ENCODE data around the gene MRPL50. TPM values are rescaled to one million over a fixed set of nuclear protein-coding genes. Genes with fewer than 3 reads are reported as not detected.

The MRPL50 gene
- total RNA-seq, 4 donors from 2014 or later, result 3.4 to 16.1 (median 9.5) TPM

- Histone ChIP-seq H3K36me3 (no peaks in the 10 kb centered on the region), H3K9me3 (no peaks in the 10 kb centered on the region), H3K27ac (peak overlapping the region in 2 of 4 donors; percentile 14 to 35), H3K4me3 (no peak overlapping the region), H3K4me1 (peaks cover 0 to 5% (median 2%) of the 10 kb centered on the region in 4 donors), H3K27me3 (no peaks in the 10 kb centered on the region)
- 77 to 92% methylated on average over 3 of the region's 3 CpGs for WGBS, 2 donors (ENCODE audit: low coverage in 1 of 2)
- intact Hi-C loops (cut with DNase I; ENCODE audit: low total_unique reads) (no loop called here), in situ Hi-C loops (cut with MboI; ENCODE audit: low pct_ligation_motif_present in 1 of 4, low pct_unique_long_range_greater_than_20kb in 1 of 4, low sequenced_read_pairs in 3 of 4) (no loop called here)
- TF ChIP-seq CTCF (IDR thresholded peaks at IDR 0.05) (no peak), POLR2A (IDR thresholded peaks at IDR 0.05) (no peak), EP300 (IDR thresholded peaks at IDR 0.05; ENCODE audit: low read depth) (no peak)
- DNase-seq, result no peak
These were observed 44.3 kb upstream of the MRPL50 start for GRCh38 chr9:101442736-101443135.

GRCh38 chr9:101442318-101442717, 43.9 kb upstream of the MRPL50 start:
- no peaks in the 10 kb centered on the region for H3K27me3 ChIP-seq

GRCh38 chr9:101440714-101441230, 42.4 kb upstream of the MRPL50 start:
- Histone ChIP-seq H3K4me1 (peaks cover 0 to 5% (median 2%) of the 10 kb centered on the region in 4 donors), H3K4me3 (no peak overlapping the region), H3K27me3 (no peaks in the 10 kb centered on the region), H3K36me3 (no peaks in the 10 kb centered on the region), H3K27ac (no peak overlapping the region), H3K9me3 (no peaks in the 10 kb centered on the region)
- intact Hi-C loops (cut with DNase I; ENCODE audit: low total_unique reads) (no loop called here), in situ Hi-C loops (cut with MboI; ENCODE audit: low pct_ligation_motif_present in 1 of 4, low pct_unique_long_range_greater_than_20kb in 1 of 4, low sequenced_read_pairs in 3 of 4) (no loop called here)
- TF ChIP-seq CTCF (IDR thresholded peaks at IDR 0.05) (no peak), POLR2AphosphoS5 (IDR thresholded peaks at IDR 0.05) (no peak), EP300 (IDR thresholded peaks at IDR 0.05; ENCODE audit: low read depth) (no peak), POLR2A (IDR thresholded peaks at IDR 0.05) (no peak)
- no peak for DNase-seq
- 42 to 55% methylated on average over 3 of the region's 3 CpGs for WGBS, 2 donors (ENCODE audit: low coverage in 1 of 2)

More at GRCh38 chr9:101442318-101442717, 43.9 kb upstream of the MRPL50 start:
- peak overlapping the region in 2 of 4 donors; percentile 3 to 14 for H3K27ac ChIP-seq
- intact Hi-C loops (cut with DNase I; ENCODE audit: low total_unique reads) (no loop called here), in situ Hi-C loops (cut with MboI; ENCODE audit: low pct_ligation_motif_present in 1 of 4, low pct_unique_long_range_greater_than_20kb in 1 of 4, low sequenced_read_pairs in 3 of 4) (no loop called here)
- peaks cover 0 to 5% (median 2%) of the 10 kb centered on the region in 4 donors for H3K4me1 ChIP-seq
- no peak for TF ChIP-seq POLR2A (IDR thresholded peaks at IDR 0.05)
- TF ChIP-seq POLR2AphosphoS5 (IDR thresholded peaks at IDR 0.05), result peak in 1 of 3 donors; percentile 28
- no peak for TF ChIP-seq CTCF (IDR thresholded peaks at IDR 0.05)
- no peak for TF ChIP-seq EP300 (IDR thresholded peaks at IDR 0.05; ENCODE audit: low read depth)
- no peaks in the 10 kb centered on the region for H3K36me3 ChIP-seq
- WGBS, 2 donors (ENCODE audit: low coverage in 1 of 2), result 89% methylated on average over 3 of the region's 3 CpGs; no CpG with 5 or more reads in 1 of the 2 donors
- DNase-seq, result no peak
- H3K4me3 ChIP-seq, result no peak overlapping the region
- H3K9me3 ChIP-seq, result no peaks in the 10 kb centered on the region

- WGBS, 2 donors (ENCODE audit: low coverage in 1 of 2), result 67 to 80% methylated on average over 1 to 3 of the region's 3 CpGs
- TF ChIP-seq POLR2A (IDR thresholded peaks at IDR 0.05), result no peak
- TF ChIP-seq CTCF (IDR thresholded peaks at IDR 0.05), result no peak
- no peak for TF ChIP-seq EP300 (IDR thresholded peaks at IDR 0.05; ENCODE audit: low read depth)
- no peak for TF ChIP-seq POLR2AphosphoS5 (IDR thresholded peaks at IDR 0.05)
- no peaks in the 10 kb centered on the region for H3K4me1 ChIP-seq
These were observed 40.1 kb upstream of the MRPL50 start for GRCh38 chr9:101438523-101438922.

More at GRCh38 chr9:101438523-101438922, 40.1 kb upstream of the MRPL50 start:
- Histone ChIP-seq H3K9me3 (no peaks in the 10 kb centered on the region), H3K36me3 (no peaks in the 10 kb centered on the region), H3K4me3 (no peak overlapping the region), H3K27ac (no peak overlapping the region), H3K27me3 (no peaks in the 10 kb centered on the region)
- in situ Hi-C loops (cut with MboI; ENCODE audit: low pct_ligation_motif_present in 1 of 4, low pct_unique_long_range_greater_than_20kb in 1 of 4, low sequenced_read_pairs in 3 of 4), result no loop called here
- DNase-seq, result no peak
- intact Hi-C loops (cut with DNase I; ENCODE audit: low total_unique reads), result no loop called here

Data from transverse colon (tissue), 4 donors.